H1 (cell line): ENCODE measurements around the gene EMX1. TPM values are rescaled to one million over a fixed set of nuclear protein-coding genes. Genes with fewer than 3 reads are reported as not detected.

Experiments
- CTCF ChIA-PET: fragments of 300-600 bp; sonication (Branson Sonifier 250); formaldehyde crosslinking; loops from one replicate; lab custom pipeline; 2021; ENCODE audit not compliant: partially characterized antibody; lab: Charles Lee
- POLR2A ChIA-PET: fragments of 300-600 bp; sonication (Branson Sonifier 250); formaldehyde crosslinking; loops from one replicate; lab custom pipeline; 2021; ENCODE audit warnings: inconsistent platforms; ENCODE audit not compliant: partially characterized antibody; lab: Charles Lee
- DNase-seq, 2 experiments: peaks; one replicate each; pipeline versions ENCODE4 v3.0.0 to v3.0.0-alpha.2; 2010 to 2022; ENCODE audit warnings: low spot score in 2 of 2, low read depth in 1 of 2, mixed read lengths in 1 of 2
- FAIRE-seq: peaks from 2 replicates; lab custom pipeline; 2011; peaks lifted over from hg19 to GRCh38; lab: Jason Lieb, UNC
- H2AFZ ChIP-seq: 2 replicates; pipeline ENCODE4 v1.8.1; 2012; ENCODE audit warnings: low read length, inconsistent platforms
- H2AK5ac ChIP-seq: 2 replicates; pipeline ENCODE4 v1.6.1; 2013; ENCODE audit warnings: low read depth, low read length
- H2BK120ac ChIP-seq: replicated peaks from 2 replicates; pipeline ENCODE3; 2013; ENCODE audit warnings: low read depth, low read length, inconsistent platforms
- H2BK12ac ChIP-seq: 2 replicates; pipeline ENCODE4 v1.6.1; 2013; ENCODE audit warnings: low read depth, low read length
- H2BK15ac ChIP-seq: 2 replicates; pipeline ENCODE4 v1.6.1; 2013; ENCODE audit warnings: low read length
- H2BK20ac ChIP-seq: 2 replicates; pipeline ENCODE4 v1.6.1; 2013; ENCODE audit warnings: low read length
- H2BK5ac ChIP-seq: 2 replicates; pipeline ENCODE4 v1.6.1; 2013; ENCODE audit warnings: low read depth, low read length
- H3K14ac ChIP-seq: 2 replicates; pipeline ENCODE4 v1.6.1; 2013; ENCODE audit warnings: inconsistent platforms; ENCODE audit not compliant: insufficient read length
- H3K18ac ChIP-seq: 2 replicates; pipeline ENCODE4 v1.6.1; 2013; ENCODE audit warnings: low read length; ENCODE audit errors: extremely low read depth
- H3K23ac ChIP-seq: 2 replicates; pipeline ENCODE4 v1.6.1; 2013; ENCODE audit warnings: inconsistent platforms; ENCODE audit not compliant: insufficient read length
- H3K23me2 ChIP-seq: 2 replicates; pipeline ENCODE4 v1.6.1; 2013; ENCODE audit warnings: low read depth, low read length
- H3K27ac ChIP-seq: 2 replicates; pipeline ENCODE4 v1.6.1; 2011; ENCODE audit warnings: low read depth, low read length, inconsistent platforms
- H3K27me3 ChIP-seq, 4 experiments: replicated peaks in 1 of 4; 1 replicate in 1 of 4; 2 replicates in 3 of 4; pipeline versions ENCODE4 v1.6.1 to v1.8.1; 2011 to 2013; ENCODE audit warnings: low read length in 3 of 4, mild to moderate bottlenecking in 3 of 4, inconsistent platforms in 2 of 4, mixed read lengths in 2 of 4, moderate library complexity in 1 of 4; ENCODE audit not compliant: control insufficient read depth in 3 of 4, insufficient read depth in 3 of 4; ENCODE audit errors: extremely low read depth in 1 of 4
- H3K36me3 ChIP-seq, 4 experiments: 2 replicates each; pipeline versions ENCODE4 v1.6.1 to v1.8.1; 2011 to 2013; ENCODE audit warnings: mild to moderate bottlenecking in 4 of 4, low read length in 3 of 4, moderate library complexity in 2 of 4, control low read depth in 1 of 4, inconsistent platforms in 1 of 4; ENCODE audit not compliant: insufficient read depth in 4 of 4, control insufficient read depth in 2 of 4
- H3K4ac ChIP-seq: replicated peaks from 2 replicates; pipeline ENCODE3; 2013; ENCODE audit warnings: low read length, low read depth, mixed read lengths, inconsistent platforms; ENCODE audit not compliant: insufficient read length
- H3K4me1 ChIP-seq, 4 experiments: replicated peaks in 1 of 4; 1 replicate in 1 of 4; 2 replicates in 3 of 4; pipeline versions ENCODE4 v1.6.1 to v1.8.1; 2011 to 2013; ENCODE audit warnings: low read length in 3 of 4, inconsistent platforms in 2 of 4, mixed read lengths in 1 of 4; ENCODE audit not compliant: insufficient read depth in 4 of 4, control insufficient read depth in 3 of 4
- H3K4me2 ChIP-seq, 2 experiments: 2 replicates each; pipeline versions ENCODE4 v1.6.1 to v1.8.1; 2011 to 2013; ENCODE audit warnings: low read depth in 2 of 2, low read length in 2 of 2, control low read depth in 1 of 2, inconsistent platforms in 1 of 2, mild to moderate bottlenecking in 1 of 2; ENCODE audit not compliant: insufficient read depth in 1 of 2
- H3K4me3 ChIP-seq, 4 experiments: fragments of 200-600, 300-600 bp in 1 of 4; sonication (generic), shearing (Covaris generic), sonication (Bioruptor Twin) in 1 of 4; 2 replicates each; pipeline versions ENCODE4 v1.5.1 to v1.8.1; 2011 to 2016; ENCODE audit warnings: low read length in 4 of 4, low read depth in 3 of 4, control low read depth in 2 of 4, inconsistent platforms in 2 of 4, mild to moderate bottlenecking in 2 of 4, mixed read lengths in 1 of 4, moderate library complexity in 1 of 4; ENCODE audit not compliant: insufficient read depth in 2 of 4; ENCODE audit errors: extremely low read depth in 1 of 4
- H3K56ac ChIP-seq: replicated peaks from 2 replicates; pipeline ENCODE3; 2013; ENCODE audit warnings: low read depth, mild to moderate bottlenecking, mixed read lengths, low read length, inconsistent platforms; ENCODE audit not compliant: insufficient read length
- H3K79me1 ChIP-seq: 2 replicates; pipeline ENCODE4 v1.6.1; 2013; ENCODE audit warnings: low read depth, low read length, control low read depth
- H3K79me2 ChIP-seq, 2 experiments: 2 replicates each; pipeline versions ENCODE4 v1.6.1 to v1.8.1; 2012 to 2013; ENCODE audit warnings: low read length in 2 of 2, mild to moderate bottlenecking in 2 of 2, inconsistent platforms in 1 of 2; ENCODE audit not compliant: insufficient read depth in 2 of 2, control insufficient read depth in 1 of 2
- H3K9ac ChIP-seq, 4 experiments: replicated peaks in 1 of 4; 1 replicate in 1 of 4; 2 replicates in 3 of 4; pipeline versions ENCODE4 v1.6.1 to v1.8.1; 2011 to 2013; ENCODE audit warnings: low read depth in 3 of 4, low read length in 3 of 4, control low read depth in 2 of 4, mild to moderate bottlenecking in 2 of 4, moderate library complexity in 2 of 4, inconsistent platforms in 1 of 4; ENCODE audit errors: extremely low read depth in 1 of 4
- H3K9me3 ChIP-seq, 2 experiments: 2 replicates each; pipeline versions ENCODE4 v1.6.1 to v1.8.1; 2012 to 2013; ENCODE audit warnings: mild to moderate bottlenecking in 2 of 2, moderate library complexity in 2 of 2, control low read depth in 1 of 2, inconsistent platforms in 1 of 2, low read depth in 1 of 2, low read length in 1 of 2, mixed read lengths in 1 of 2; ENCODE audit not compliant: insufficient read depth in 2 of 2
- H4K20me1 ChIP-seq, 2 experiments: replicated peaks in 1 of 2; 2 replicates each; pipeline versions ENCODE3 to v1.8.1; 2011 to 2013; ENCODE audit warnings: inconsistent platforms in 2 of 2, low read length in 2 of 2, mild to moderate bottlenecking in 1 of 2; ENCODE audit not compliant: insufficient read depth in 2 of 2, control insufficient read depth in 1 of 2
- H4K5ac ChIP-seq: 2 replicates; pipeline ENCODE4 v1.6.1; 2013; ENCODE audit warnings: low read length, low read depth, mixed read lengths, inconsistent platforms; ENCODE audit not compliant: insufficient read length
- H4K8ac ChIP-seq: 2 replicates; pipeline ENCODE4 v1.8.0; 2013; ENCODE audit warnings: mild to moderate bottlenecking, moderate library complexity, low read length, inconsistent platforms; ENCODE audit not compliant: insufficient read depth; ENCODE audit errors: extremely low read depth
- H4K91ac ChIP-seq: replicated peaks from 2 replicates; pipeline ENCODE3; 2013; ENCODE audit warnings: low read length, mixed read lengths, inconsistent platforms; ENCODE audit not compliant: insufficient read length
- KDM5A ChIP-seq: fragments of 200-600 bp; IDR thresholded peaks from 2 replicates; pipeline ENCODE4 v1.7.1; 2012; ENCODE audit warnings: mild to moderate bottlenecking, low read length, inconsistent platforms, mixed read lengths
- POU5F1 ChIP-seq: IDR thresholded peaks from 2 replicates; pipeline ENCODE4 v1.6.1; 2011; ENCODE audit warnings: low read depth, mild to moderate bottlenecking, low read length, moderate library complexity
- SIN3A ChIP-seq, 2 experiments: IDR thresholded peaks in 1 of 2; conservative IDR thresholded peaks in 1 of 2; 2 replicates each; pipeline ENCODE4 v1.6.1; 2011 to 2012; ENCODE audit warnings: low read length in 2 of 2, improper control_type of control experiment in 1 of 2, low read depth in 1 of 2, mild to moderate bottlenecking in 1 of 2
- SP2 ChIP-seq: IDR thresholded peaks from 2 replicates; pipeline ENCODE4 v1.6.1; 2012; ENCODE audit warnings: mild to moderate bottlenecking, low read length, inconsistent platforms
- WGBS, 2 experiments: shearing (Covaris generic) in 1 of 2; methylation state at CpG; one replicate each; pipeline versions ENCODE4 v1.1.6 to v1.1.7; 2013 to 2015; ENCODE audit warnings: low lambda C conversion rate in 2 of 2, mixed read lengths in 2 of 2, inconsistent platforms in 1 of 2, low coverage in 1 of 2, missing lambda C conversion rate in 1 of 2; ENCODE audit not compliant: insufficient replicate concordance in 2 of 2, insufficient coverage in 1 of 2, insufficient read length in 1 of 2; ENCODE audit errors: extremely low coverage in 1 of 2, missing lambda C conversion rate in 1 of 2; 5-methylcytosine and 5-hydroxymethylcytosine counted together
- polyA plus RNA-seq, 7 experiments: library from polyadenylated mRNA; depleted of rRNA in 3 of 7; stranded (reverse) in 5 of 7; unstranded in 2 of 7; fragments of >200 nt in 5 of 7; fragments of 200-250 nt in 2 of 7; gene quantifications; 1 replicate in 5 of 7; 2 replicates in 1 of 7; 4 replicates in 1 of 7; pipeline versions ENCODE4 v1.2.1 to v1.2.3, GENCODE V29; 2011 to 2013; ENCODE audit warnings: missing spikeins in 2 of 7, mixed read lengths in 2 of 7
- total RNA-seq: library from RNA; stranded (reverse); fragmentation: NEBNext Ultra II Directional; extraction: Animal tissue kit (Norgen Biotek cat#: 25700); gene quantifications from 2 replicates; pipeline ENCODE4 v1.2.1, GENCODE V29; 2021

EMX1 gene
- total and polyA plus RNA-seq, 2 of the 8 experiments (the other 6 are each of a cell fraction or from before 2014, with no cell fraction given) = 2.4 to 4.9 TPM

DNA sequence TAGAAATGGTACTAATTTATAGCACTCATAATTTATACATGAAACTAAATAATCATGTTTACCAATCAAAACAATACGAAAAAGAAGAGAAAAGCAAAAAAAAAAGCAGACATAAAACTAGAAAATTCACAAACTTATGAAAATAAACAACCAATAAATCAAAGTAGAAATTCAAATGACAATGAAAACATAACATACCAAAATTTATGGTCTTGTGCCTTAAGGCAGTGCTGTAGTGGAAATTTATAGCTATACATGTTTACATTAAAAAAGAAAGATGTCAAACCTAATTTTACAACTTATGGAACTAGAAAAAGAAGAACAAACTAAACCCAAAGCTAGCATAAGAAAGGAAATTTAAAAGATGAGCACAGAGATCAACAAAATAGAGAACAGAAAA lies 46.3 kb upstream of the EMX1 start:
- Histone ChIP-seq H3K4ac (no peak overlapping the region), H3K18ac (no peak overlapping the region), H3K56ac (no peak overlapping the region), H3K4me3 (no peak overlapping the region), H2AK5ac (no peak overlapping the region), H2BK12ac (no peak overlapping the region), H3K36me3 (no peaks in the 10 kb centered on the region), H2BK20ac (no peak overlapping the region), H4K91ac (no peak overlapping the region), H4K20me1 (no peaks in the 10 kb centered on the region), H2BK15ac (no peak overlapping the region), H3K4me2 (no peak overlapping the region), H3K9me3 (no peaks in the 10 kb centered on the region), H4K8ac (no peak overlapping the region), H3K9ac (no peak overlapping the region), H3K14ac (no peak overlapping the region), H2AFZ (no peak overlapping the region), H2BK120ac (no peak overlapping the region), H3K4me1 (no peaks in the 10 kb centered on the region), H3K23ac (no peak overlapping the region), H3K27me3 (no peaks in the 10 kb centered on the region; a peak in 2 of 7 replicates), H4K5ac (no peak overlapping the region), H3K79me1 (no peaks in the 10 kb centered on the region), H3K79me2 (no peaks in the 10 kb centered on the region), H3K23me2 (no peaks in the 10 kb centered on the region), H3K27ac (no peak overlapping the region), H2BK5ac (no peak overlapping the region)
- DNase-seq (no peak), FAIRE-seq (no peak)
- ChIA-PET CTCF (interaction anchor here (0.8 to 1.7 kb wide), 3 partner anchors 11 to 1340 kb away, joined by 3 read pairs; no protein-coding TSS in a partner anchor), POLR2A (no interaction called here)
- WGBS, 2 experiments = 79% methylated on average over 1 of the region's 1 CpG; no CpG with 5 or more reads in 1 of the 2 experiments
- TF ChIP-seq KDM5A = no peak
- no peak for TF ChIP-seq POU5F1
- TF ChIP-seq SP2 = no peak
- TF ChIP-seq SIN3A (conservative IDR thresholded peaks at IDR 0.05 in 1 of 2, IDR thresholded peaks at IDR 0.05 in 1 of 2; ENCODE audit: low read depth in 1 of 2, low read length in 2 of 2) = no peak
